GM21786 (cell line): ENCODE results near the gene DEPP1.
A peak's percentile ranks its signal among the peaks of the same experiment; 100 is the strongest.

Experiments
- ATAC-seq: cut with Tn5 transposase; IDR thresholded peaks from one replicate; pipeline ENCODE4 v1.9.1; 2021; ENCODE audit not compliant: unreplicated experiment

The DEPP1 gene

GRCh38 chr10:44934416-44935200 lies 44.0 kb downstream of the DEPP1 start:
- ATAC-seq, result no peak

GRCh38 chr10:44933451-44934321 lies 44.9 kb downstream of the DEPP1 start:
- ATAC-seq, result no peak

DNA sequence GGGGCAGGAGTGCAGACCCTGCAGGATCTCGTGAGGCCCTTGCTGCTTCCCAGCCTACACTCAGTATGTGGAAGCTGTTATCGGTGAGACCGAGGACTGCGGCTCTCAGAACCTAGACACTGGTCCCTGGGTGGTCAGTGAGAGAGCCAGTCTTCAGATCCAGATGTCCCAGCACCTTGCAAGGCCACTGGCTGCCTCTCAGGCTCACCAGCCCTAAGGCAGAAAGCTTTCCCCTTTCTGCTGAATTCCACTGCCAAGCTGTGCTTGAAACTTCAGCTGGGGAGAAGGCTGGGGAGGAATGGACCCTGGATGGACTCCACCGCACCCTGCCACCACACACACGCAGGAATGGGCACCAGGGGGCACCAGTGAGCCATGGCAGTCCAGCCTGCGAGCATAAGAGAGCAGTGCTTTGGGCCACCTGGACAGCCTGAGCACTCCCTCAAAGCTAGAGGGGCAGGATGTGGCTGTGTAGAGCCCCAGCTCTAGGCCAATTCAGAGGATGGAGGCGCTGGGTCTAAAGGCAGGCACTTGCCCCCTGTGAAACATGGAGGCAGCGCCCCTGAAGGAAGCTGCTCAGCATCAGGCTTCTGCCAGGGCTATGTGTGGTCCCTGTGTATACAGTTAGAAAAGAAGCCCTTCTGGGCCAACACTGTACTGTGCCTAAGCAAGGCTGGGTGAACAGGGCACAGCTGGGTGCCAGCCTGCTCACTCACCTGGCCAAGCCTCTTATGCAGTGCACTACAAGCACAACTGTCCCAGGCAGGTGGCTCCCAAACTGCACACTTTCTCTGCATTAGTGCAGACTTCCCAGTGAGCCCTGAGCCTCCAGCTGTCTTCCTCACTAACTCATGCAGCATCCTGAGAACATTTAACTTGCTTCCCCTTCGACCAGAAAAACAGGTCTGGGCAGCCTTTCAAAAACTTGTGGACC lies 45.8 kb downstream of the DEPP1 start:
- peak; percentile 97 for ATAC-seq

GRCh38 chr10:44931621-44932516 lies 46.7 kb downstream of the DEPP1 start:
- no peak for ATAC-seq

GRCh38 chr10:44930904-44931620 lies 47.5 kb downstream of the DEPP1 start:
- ATAC-seq, result no peak

GRCh38 chr10:44929356-44930255 lies 49.0 kb downstream of the DEPP1 start:
- no peak for ATAC-seq

DNA sequence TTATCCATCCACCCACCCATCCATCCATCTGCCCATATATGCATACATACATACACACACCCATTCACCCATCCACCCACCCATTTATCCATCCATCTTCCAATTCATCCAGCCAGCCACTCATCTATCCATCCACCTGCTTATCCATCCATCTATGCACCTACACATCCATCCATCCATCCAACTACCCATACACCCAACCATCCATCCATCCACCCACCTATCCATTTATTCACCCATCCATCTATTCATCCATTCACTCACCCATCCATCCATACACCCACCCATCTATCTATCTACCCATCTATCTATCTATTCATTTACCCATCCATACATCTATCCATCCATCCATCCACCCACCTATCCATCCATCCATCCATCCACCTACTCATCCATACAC lies 50.1 kb downstream of the DEPP1 start:
- ATAC-seq, result no peak

DNA sequence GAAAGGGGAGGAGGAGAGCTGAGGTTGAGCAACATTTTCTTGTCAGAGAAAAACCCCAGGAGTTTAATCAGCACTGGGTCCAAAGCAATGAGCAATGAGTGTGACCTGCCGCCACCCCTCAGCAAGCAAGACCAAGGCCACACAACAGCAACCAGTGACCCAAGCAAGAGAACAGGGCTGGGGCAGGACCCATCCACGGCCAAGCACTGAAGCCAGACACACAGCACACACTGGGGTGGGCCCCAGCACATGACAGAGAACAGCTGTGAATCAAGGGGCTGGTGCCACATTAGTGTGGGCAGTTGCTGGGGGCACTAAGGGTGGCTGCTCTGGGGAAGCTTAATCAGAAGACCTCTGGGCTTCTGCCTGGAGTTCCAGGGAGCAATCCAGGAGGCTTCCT lies 51.3 kb downstream of the DEPP1 start:
- no peak for ATAC-seq

DNA sequence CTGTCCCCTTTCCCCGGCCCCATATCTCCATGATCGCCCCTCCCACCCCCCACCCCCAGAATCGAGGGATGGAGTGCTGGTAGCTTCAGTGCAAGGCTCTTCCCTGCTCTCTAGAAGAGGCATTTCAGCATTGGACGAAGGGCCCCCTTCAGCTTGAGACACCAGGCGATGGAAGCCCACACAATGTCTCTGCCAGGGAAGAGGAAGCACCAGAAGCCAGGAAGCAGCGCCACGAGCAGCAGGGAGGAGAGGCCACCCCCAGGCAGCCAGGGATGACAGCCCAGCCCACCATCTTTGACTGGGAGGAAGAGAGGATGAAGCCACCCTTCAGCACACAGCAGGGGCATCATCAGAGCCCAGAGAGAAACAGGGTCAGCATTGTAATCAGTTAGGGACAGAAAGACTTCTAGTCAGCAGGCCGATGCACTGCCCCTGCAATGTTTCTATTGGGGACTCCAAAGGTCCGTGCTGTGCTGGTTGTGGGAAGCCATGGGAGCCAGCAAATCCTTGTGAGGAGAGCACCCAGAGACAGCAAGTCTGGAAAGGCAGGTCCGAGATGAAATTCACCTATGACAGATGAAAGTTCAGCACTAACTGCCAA lies 51.8 kb downstream of the DEPP1 start:
- ATAC-seq, result no peak
